ENCODE data around the gene HDAC4.
A peak's percentile ranks its signal among the peaks of the same experiment; 100 is the strongest.

Gene HDAC4

GRCh38 chr2:239263669-239264491 lies 136.9 kb downstream of the HDAC4 start:
- H3K79me1 ChIP-seq (ENCODE audit: low read length): peaks cover 12% of the 10 kb centered on the region
- H3K27ac ChIP-seq (ENCODE audit: low read depth, low read length): no peak overlapping the region
- H2AFZ ChIP-seq (ENCODE audit: insufficient read depth, low read length, poor library complexity): peak overlapping the region; percentile 8
- DNase-seq: no peak
- no CpG with 5 or more reads among the region's 28 CpGs for WGBS (ENCODE audit: extremely low coverage, insufficient coverage, insufficient read length)
- no peaks in the 10 kb centered on the region for H3K27me3 ChIP-seq (ENCODE audit: insufficient read depth, low read length)
- H2AK5ac ChIP-seq (ENCODE audit: low read length): no peak overlapping the region
- no peak overlapping the region for H4K91ac ChIP-seq (ENCODE audit: low read depth, low read length)
- no peak overlapping the region for H3K4me3 ChIP-seq (ENCODE audit: low read depth, low read length)
- no peak overlapping the region for H4K8ac ChIP-seq (ENCODE audit: low read depth, low read length)
- no peak overlapping the region for H2BK5ac ChIP-seq (ENCODE audit: low read depth, low read length, poor library complexity)
- no peaks in the 10 kb centered on the region for H3K79me2 ChIP-seq (ENCODE audit: control insufficient read depth, insufficient read depth, low read length, poor library complexity)
- H3K23ac ChIP-seq (ENCODE audit: low read length): no peak overlapping the region
- H2BK12ac ChIP-seq (ENCODE audit: low read length): no peak overlapping the region
- no peak overlapping the region for H3K14ac ChIP-seq (ENCODE audit: low read length)
- no peaks in the 10 kb centered on the region for H3K36me3 ChIP-seq (ENCODE audit: control insufficient read depth in 1 of 2, insufficient read depth in 2 of 2, low read length in 2 of 2)
- peaks cover 3% of the 10 kb centered on the region for H3K9me3 ChIP-seq (ENCODE audit: insufficient read depth, low read depth, low read length)
- H3K4me1 ChIP-seq (ENCODE audit: control insufficient read depth in 1 of 2, insufficient read depth in 2 of 2, low read length in 2 of 2): peaks cover 20 to 22% of the 10 kb centered on the region in 2 experiments
- H3K9ac ChIP-seq (ENCODE audit: low read length): no peak overlapping the region
- H3K4me2 ChIP-seq (ENCODE audit: low read length): no peak overlapping the region
- no peak overlapping the region for H2BK120ac ChIP-seq (ENCODE audit: insufficient read depth, low read length, poor library complexity)
- no peak overlapping the region for H4K12ac ChIP-seq (ENCODE audit: low read depth, low read length)
- H3K4ac ChIP-seq (ENCODE audit: low read depth, low read length): no peak overlapping the region
- H3K18ac ChIP-seq (ENCODE audit: low read length): no peak overlapping the region

- no peak overlapping the region for H2BK12ac ChIP-seq (ENCODE audit: low read length)
- H3K4me1 ChIP-seq (ENCODE audit: control insufficient read depth in 1 of 2, insufficient read depth in 2 of 2, low read length in 2 of 2): peaks cover 16 to 18% of the 10 kb centered on the region in 2 experiments
- no peak overlapping the region for H4K8ac ChIP-seq (ENCODE audit: low read depth, low read length)
- no peak for DNase-seq
- H2BK120ac ChIP-seq (ENCODE audit: insufficient read depth, low read length, poor library complexity): no peak overlapping the region
- no peak overlapping the region for H3K4me2 ChIP-seq (ENCODE audit: low read length)
- no peak overlapping the region for H4K12ac ChIP-seq (ENCODE audit: low read depth, low read length)
- H3K36me3 ChIP-seq (ENCODE audit: control insufficient read depth in 1 of 2, insufficient read depth in 2 of 2, low read length in 2 of 2): no peaks in the 10 kb centered on the region
- H3K27me3 ChIP-seq (ENCODE audit: insufficient read depth, low read length): no peaks in the 10 kb centered on the region
- no CpG with 5 or more reads among the region's 14 CpGs for WGBS (ENCODE audit: extremely low coverage, insufficient coverage, insufficient read length)
- H2BK5ac ChIP-seq (ENCODE audit: low read depth, low read length, poor library complexity): no peak overlapping the region
- H2AK5ac ChIP-seq (ENCODE audit: low read length): no peak overlapping the region
- H2AFZ ChIP-seq (ENCODE audit: insufficient read depth, low read length, poor library complexity): no peak overlapping the region
- H3K4me3 ChIP-seq (ENCODE audit: low read depth, low read length): no peak overlapping the region
- H3K79me2 ChIP-seq (ENCODE audit: control insufficient read depth, insufficient read depth, low read length, poor library complexity): no peaks in the 10 kb centered on the region
- H3K23ac ChIP-seq (ENCODE audit: low read length): no peak overlapping the region
- H4K91ac ChIP-seq (ENCODE audit: low read depth, low read length): no peak overlapping the region
- no peak overlapping the region for H3K18ac ChIP-seq (ENCODE audit: low read length)
- H3K27ac ChIP-seq (ENCODE audit: low read depth, low read length): no peak overlapping the region
- peaks cover 12% of the 10 kb centered on the region for H3K79me1 ChIP-seq (ENCODE audit: low read length)
- H3K9ac ChIP-seq (ENCODE audit: low read length): no peak overlapping the region
- no peak overlapping the region for H3K14ac ChIP-seq (ENCODE audit: low read length)
- peaks cover 3% of the 10 kb centered on the region for H3K9me3 ChIP-seq (ENCODE audit: insufficient read depth, low read depth, low read length)
- no peak overlapping the region for H3K4ac ChIP-seq (ENCODE audit: low read depth, low read length)
These were observed 137.6 kb downstream of the HDAC4 start for GRCh38 chr2:239263231-239263630.

- Histone ChIP-seq H3K4me2 (ENCODE audit: low read length) (no peak overlapping the region), H3K27ac (ENCODE audit: low read depth, low read length) (no peak overlapping the region), H3K79me1 (ENCODE audit: low read length) (peaks cover 9% of the 10 kb centered on the region), H4K12ac (ENCODE audit: low read depth, low read length) (no peak overlapping the region), H2BK120ac (ENCODE audit: insufficient read depth, low read length, poor library complexity) (no peak overlapping the region), H3K23ac (ENCODE audit: low read length) (no peak overlapping the region), H3K4me1 (ENCODE audit: control insufficient read depth in 1 of 2, insufficient read depth in 2 of 2, low read length in 2 of 2) (peaks cover 13 to 15% of the 10 kb centered on the region in 2 experiments), H3K79me2 (ENCODE audit: control insufficient read depth, insufficient read depth, low read length, poor library complexity) (no peaks in the 10 kb centered on the region), H3K9ac (ENCODE audit: low read length) (no peak overlapping the region), H2AFZ (ENCODE audit: insufficient read depth, low read length, poor library complexity) (no peak overlapping the region), H3K36me3 (ENCODE audit: control insufficient read depth in 1 of 2, insufficient read depth in 2 of 2, low read length in 2 of 2) (peaks cover 0 to 2% of the 10 kb centered on the region in 2 experiments), H3K14ac (ENCODE audit: low read length) (no peak overlapping the region), H3K4ac (ENCODE audit: low read depth, low read length) (no peak overlapping the region), H4K8ac (ENCODE audit: low read depth, low read length) (no peak overlapping the region), H2BK12ac (ENCODE audit: low read length) (no peak overlapping the region), H4K91ac (ENCODE audit: low read depth, low read length) (no peak overlapping the region), H3K27me3 (ENCODE audit: insufficient read depth, low read length) (no peaks in the 10 kb centered on the region), H3K18ac (ENCODE audit: low read length) (peak overlapping the region; percentile 25), H2AK5ac (ENCODE audit: low read length) (no peak overlapping the region), H2BK5ac (ENCODE audit: low read depth, low read length, poor library complexity) (no peak overlapping the region), H3K4me3 (ENCODE audit: low read depth, low read length) (no peak overlapping the region), H3K9me3 (ENCODE audit: insufficient read depth, low read depth, low read length) (peaks cover 3% of the 10 kb centered on the region)
- no peak for DNase-seq
- WGBS (ENCODE audit: extremely low coverage, insufficient coverage, insufficient read length): no CpG with 5 or more reads among the region's 23 CpGs
These were observed 138.2 kb downstream of the HDAC4 start for GRCh38 chr2:239262484-239263230.

- Histone ChIP-seq H4K91ac (ENCODE audit: low read depth, low read length) (no peak overlapping the region), H3K4me3 (ENCODE audit: low read depth, low read length) (no peak overlapping the region), H2BK120ac (ENCODE audit: insufficient read depth, low read length, poor library complexity) (no peak overlapping the region), H3K18ac (ENCODE audit: low read length) (no peak overlapping the region), H3K23ac (ENCODE audit: low read length) (no peak overlapping the region), H3K27ac (ENCODE audit: low read depth, low read length) (no peak overlapping the region), H3K79me1 (ENCODE audit: low read length) (peaks cover 3% of the 10 kb centered on the region), H3K36me3 (ENCODE audit: control insufficient read depth in 1 of 2, insufficient read depth in 2 of 2, low read length in 2 of 2) (peaks cover 0 to 2% of the 10 kb centered on the region in 2 experiments), H4K8ac (ENCODE audit: low read depth, low read length) (no peak overlapping the region), H2BK5ac (ENCODE audit: low read depth, low read length, poor library complexity) (no peak overlapping the region), H3K9ac (ENCODE audit: low read length) (no peak overlapping the region), H4K12ac (ENCODE audit: low read depth, low read length) (no peak overlapping the region), H3K79me2 (ENCODE audit: control insufficient read depth, insufficient read depth, low read length, poor library complexity) (no peaks in the 10 kb centered on the region), H3K14ac (ENCODE audit: low read length) (no peak overlapping the region), H3K27me3 (ENCODE audit: insufficient read depth, low read length) (no peaks in the 10 kb centered on the region), H3K4ac (ENCODE audit: low read depth, low read length) (no peak overlapping the region), H2AFZ (ENCODE audit: insufficient read depth, low read length, poor library complexity) (no peak overlapping the region), H2AK5ac (ENCODE audit: low read length) (no peak overlapping the region), H3K4me2 (ENCODE audit: low read length) (no peak overlapping the region), H2BK12ac (ENCODE audit: low read length) (no peak overlapping the region), H3K4me1 (ENCODE audit: control insufficient read depth in 1 of 2, insufficient read depth in 2 of 2, low read length in 2 of 2) (peaks cover 6 to 10% of the 10 kb centered on the region in 2 experiments), H3K9me3 (ENCODE audit: insufficient read depth, low read depth, low read length) (peaks cover 3% of the 10 kb centered on the region)
- 100% methylated on average over 1 of the region's 22 CpGs for WGBS (ENCODE audit: extremely low coverage, insufficient coverage, insufficient read length)
- no peak for DNase-seq
These were observed 138.9 kb downstream of the HDAC4 start for GRCh38 chr2:239261796-239262483.
